ENCODE data around the gene P2RY2.

Gene P2RY2

GRCh38 chr11:73176145-73176873, 41.8 kb upstream of the P2RY2 start:
- H3K9ac ChIP-seq (ENCODE audit: low read length): peak overlapping the region; percentile 31
- no peak overlapping the region for H3K4me3 ChIP-seq (ENCODE audit: low read length)
- H3K79me2 ChIP-seq (ENCODE audit: low read length): peaks cover 33% of the 10 kb centered on the region
- H3K9me3 ChIP-seq (ENCODE audit: insufficient read depth, low read length): no peaks in the 10 kb centered on the region
- H3K27me3 ChIP-seq (ENCODE audit: low read depth, low read length): no peaks in the 10 kb centered on the region
- peaks cover 54% of the 10 kb centered on the region for H3K4me1 ChIP-seq (ENCODE audit: low read length)
- TF ChIP-seq EZH2phosphoT487 (IDR thresholded peaks at IDR 0.05; ENCODE audit: low read depth): no peak
- H3K4me2 ChIP-seq (ENCODE audit: low read length): peak overlapping the region; percentile 2
- H2AFZ ChIP-seq (ENCODE audit: low read depth, low read length): no peak overlapping the region
- no peaks in the 10 kb centered on the region for H4K20me1 ChIP-seq (ENCODE audit: insufficient read depth, low read length)
- H3K36me3 ChIP-seq (replicated peaks; ENCODE audit: low read depth, low read length): no peaks in the 10 kb centered on the region
- peak overlapping the region; percentile 37 for H3K27ac ChIP-seq (ENCODE audit: low read length)

- H2AFZ ChIP-seq (ENCODE audit: low read depth, low read length): no peak overlapping the region
- H3K27me3 ChIP-seq (ENCODE audit: low read depth, low read length): no peaks in the 10 kb centered on the region
- no peaks in the 10 kb centered on the region for H3K36me3 ChIP-seq (replicated peaks; ENCODE audit: low read depth, low read length)
- no peak overlapping the region for H3K4me3 ChIP-seq (ENCODE audit: low read length)
- peaks cover 33% of the 10 kb centered on the region for H3K79me2 ChIP-seq (ENCODE audit: low read length)
- H3K9me3 ChIP-seq (ENCODE audit: insufficient read depth, low read length): no peaks in the 10 kb centered on the region
- H4K20me1 ChIP-seq (ENCODE audit: insufficient read depth, low read length): no peaks in the 10 kb centered on the region
- H3K4me2 ChIP-seq (ENCODE audit: low read length): 0 out of 2 replicates have a peak overlapping the region, but pooled peaks have one; percentile 2
- TF ChIP-seq EZH2phosphoT487 (IDR thresholded peaks at IDR 0.05; ENCODE audit: low read depth) (no peak), CTCF (IDR thresholded peaks at IDR 0.05; ENCODE audit: low read depth, low read length) (no peak)
- H3K4me1 ChIP-seq (ENCODE audit: low read length): peaks cover 49% of the 10 kb centered on the region
- no peak overlapping the region for H3K27ac ChIP-seq (ENCODE audit: low read length)
- H3K9ac ChIP-seq (ENCODE audit: low read length): peak overlapping the region; percentile 47; the same call in 1 of the 2 replicates
These were observed 41.3 kb upstream of the P2RY2 start for GRCh38 chr11:73176874-73177155.

GRCh38 chr11:73177380-73177777, 40.7 kb upstream of the P2RY2 start:
- peak overlapping the region; percentile 47; the same call in 1 of the 2 replicates for H3K9ac ChIP-seq (ENCODE audit: low read length)
- no peaks in the 10 kb centered on the region for H3K9me3 ChIP-seq (ENCODE audit: insufficient read depth, low read length)
- peak overlapping the region; percentile 27 for H3K27ac ChIP-seq (ENCODE audit: low read length)
- H2AFZ ChIP-seq (ENCODE audit: low read depth, low read length): no peak overlapping the region
- no peaks in the 10 kb centered on the region for H4K20me1 ChIP-seq (ENCODE audit: insufficient read depth, low read length)
- H3K79me2 ChIP-seq (ENCODE audit: low read length): peaks cover 33% of the 10 kb centered on the region
- H3K4me1 ChIP-seq (ENCODE audit: low read length): peaks cover 49% of the 10 kb centered on the region
- H3K4me3 ChIP-seq (ENCODE audit: low read length): no peak overlapping the region
- no peak for TF ChIP-seq EZH2phosphoT487 (IDR thresholded peaks at IDR 0.05; ENCODE audit: low read depth)
- TF ChIP-seq CTCF (IDR thresholded peaks at IDR 0.05; ENCODE audit: low read depth, low read length): no peak
- H3K4me2 ChIP-seq (ENCODE audit: low read length): peak overlapping the region; percentile 39
- H3K27me3 ChIP-seq (ENCODE audit: low read depth, low read length): no peaks in the 10 kb centered on the region
- no peaks in the 10 kb centered on the region for H3K36me3 ChIP-seq (replicated peaks; ENCODE audit: low read depth, low read length)

GRCh38 chr11:73177778-73178539, 40.1 kb upstream of the P2RY2 start:
- Histone ChIP-seq H3K4me3 (ENCODE audit: low read length) (no peak overlapping the region), H3K9me3 (ENCODE audit: insufficient read depth, low read length) (no peaks in the 10 kb centered on the region), H3K79me2 (ENCODE audit: low read length) (peaks cover 33% of the 10 kb centered on the region), H3K27ac (ENCODE audit: low read length) (peak overlapping the region; percentile 27), H4K20me1 (ENCODE audit: insufficient read depth, low read length) (no peaks in the 10 kb centered on the region), H3K36me3 (replicated peaks; ENCODE audit: low read depth, low read length) (no peaks in the 10 kb centered on the region), H3K9ac (ENCODE audit: low read length) (peak overlapping the region; percentile 47; the same call in 1 of the 2 replicates), H2AFZ (ENCODE audit: low read depth, low read length) (no peak overlapping the region), H3K27me3 (ENCODE audit: low read depth, low read length) (no peaks in the 10 kb centered on the region), H3K4me2 (ENCODE audit: low read length) (peak overlapping the region; percentile 56), H3K4me1 (ENCODE audit: low read length) (peaks cover 49% of the 10 kb centered on the region)
- TF ChIP-seq CTCF (IDR thresholded peaks at IDR 0.05; ENCODE audit: low read depth, low read length) (peak; percentile 97), EZH2phosphoT487 (IDR thresholded peaks at IDR 0.05; ENCODE audit: low read depth) (no peak)
